Keratinocyte (primary cell): Measurements from ENCODE around the gene CCT2. TPM values are rescaled to one million over a fixed set of nuclear protein-coding genes. Genes with fewer than 3 reads are reported as not detected.

Experiments used
- DNase-seq: peaks from one replicate; pipeline ENCODE4 v3.0.0-alpha.2; 2011; ENCODE audit warnings: low read depth, missing footprints, low spot score
- FAIRE-seq: peaks from 2 replicates; lab custom pipeline; 2011; peaks lifted over from hg19 to GRCh38; lab: Jason Lieb, UNC
- H2AFZ ChIP-seq: 2 replicates; pipeline ENCODE4 v1.6.0; 2012; ENCODE audit warnings: low read length, control low read depth, inconsistent platforms; ENCODE audit not compliant: control insufficient read depth
- H3K27ac ChIP-seq: 2 replicates; pipeline ENCODE4 v1.5.1; 2011; ENCODE audit warnings: low read length; ENCODE audit not compliant: control insufficient read depth, insufficient read depth
- H3K27me3 ChIP-seq: 3 replicates; pipeline ENCODE4 v1.6.0; 2011; ENCODE audit warnings: low read length; ENCODE audit not compliant: control insufficient read depth, insufficient read depth; ENCODE audit errors: extremely low read depth
- H3K36me3 ChIP-seq, 2 experiments: 2 replicates in 1 of 2; 3 replicates in 1 of 2; pipeline ENCODE4 v1.5.1; 2011; ENCODE audit warnings: low read length in 2 of 2, mild to moderate bottlenecking in 1 of 2; ENCODE audit not compliant: control insufficient read depth in 2 of 2, insufficient read depth in 2 of 2; ENCODE audit errors: extremely low read depth in 1 of 2
- H3K4me1 ChIP-seq: 3 replicates; pipeline ENCODE4 v1.5.1; 2011; ENCODE audit warnings: low read length; ENCODE audit not compliant: control insufficient read depth, insufficient read depth; ENCODE audit errors: extremely low read depth
- H3K4me2 ChIP-seq: 3 replicates; pipeline ENCODE4 v1.6.0; 2011; ENCODE audit warnings: low read depth, low read length; ENCODE audit not compliant: control insufficient read depth, insufficient read depth; ENCODE audit errors: extremely low read depth
- H3K4me3 ChIP-seq, 3 experiments: fragments of 200-600 bp in 1 of 3; sonication (generic) in 1 of 3; 2 replicates in 2 of 3; 3 replicates in 1 of 3; pipeline ENCODE4 v1.5.1; 2011 to 2016; ENCODE audit warnings: low read length in 3 of 3, mild to moderate bottlenecking in 3 of 3, control low read depth in 2 of 3, inconsistent platforms in 1 of 3, low read depth in 1 of 3, mixed read lengths in 1 of 3, mixed run types in 1 of 3, moderate library complexity in 1 of 3; ENCODE audit not compliant: control insufficient read depth in 2 of 3, insufficient read depth in 2 of 3; ENCODE audit errors: extremely low read depth in 1 of 3
- H3K79me2 ChIP-seq: 2 replicates; pipeline ENCODE4 v1.6.0; 2012; ENCODE audit warnings: low read length; ENCODE audit not compliant: control insufficient read depth, insufficient read depth
- H3K9ac ChIP-seq: 3 replicates; pipeline ENCODE4 v1.6.0; 2011; ENCODE audit warnings: low read length; ENCODE audit not compliant: control insufficient read depth, insufficient read depth; ENCODE audit errors: extremely low read depth
- H3K9me1 ChIP-seq: 3 replicates; pipeline ENCODE4 v1.6.0; 2011; ENCODE audit warnings: low read length; ENCODE audit not compliant: control insufficient read depth, insufficient read depth; ENCODE audit errors: extremely low read depth
- H3K9me3 ChIP-seq: 2 replicates; pipeline ENCODE4 v1.5.1; 2012; ENCODE audit warnings: low read depth, low read length; ENCODE audit not compliant: control insufficient read depth
- H4K20me1 ChIP-seq: 3 replicates; pipeline ENCODE4 v1.6.0; 2011; ENCODE audit warnings: low read length; ENCODE audit not compliant: control insufficient read depth, insufficient read depth; ENCODE audit errors: extremely low read depth
- EZH2 ChIP-seq: IDR thresholded peaks from one replicate; pipeline ENCODE4 v1.6.1; 2012; ENCODE audit warnings: inconsistent platforms, mild to moderate bottlenecking, low read length, moderate library complexity
- dilution Hi-C: fragments of 300-500 bp; cut with MboI; formaldehyde crosslinking; loops from one replicate; pipeline ENCODE4 v1.7.0; 2020; ENCODE audit warnings: low sequenced_read_pairs; ENCODE audit not compliant: extremely low pct_ligation_motif_present
- polyA plus RNA-seq, 5 experiments: library from polyadenylated mRNA; depleted of rRNA in 3 of 5; stranded (reverse) in 3 of 5; stranded (forward) in 1 of 5; unstranded in 1 of 5; fragments of >200 nt; gene quantifications; 1 replicate in 1 of 5; 2 replicates in 3 of 5; 3 replicates in 1 of 5; pipeline versions ENCODE4 v1.2.1 to v1.2.3, GENCODE V29; 2011 to 2012; ENCODE audit warnings: missing spikeins in 2 of 5, low read depth in 1 of 5, low replicate concordance in 1 of 5
- TF ChIP-seq, protein P1 (sequence below), 3 experiments: IDR thresholded peaks in 1 of 3; conservative IDR thresholded peaks in 1 of 3; optimal IDR thresholded peaks in 1 of 3; 2 replicates in 2 of 3; 3 replicates in 1 of 3; pipeline versions ENCODE3 to v1.5.1; 2011; ENCODE audit warnings: low read length in 3 of 3, mild to moderate bottlenecking in 3 of 3, moderate library complexity in 2 of 3, control low read depth in 1 of 3, inconsistent platforms in 1 of 3; ENCODE audit not compliant: insufficient read depth in 2 of 3; ENCODE audit errors: extremely low read depth in 1 of 3

The CCT2 gene
- polyA plus RNA-seq, 1 donor (not counting 4 experiments of a cell fraction or from before 2014, with no cell fraction given), result 365 TPM

DNA sequence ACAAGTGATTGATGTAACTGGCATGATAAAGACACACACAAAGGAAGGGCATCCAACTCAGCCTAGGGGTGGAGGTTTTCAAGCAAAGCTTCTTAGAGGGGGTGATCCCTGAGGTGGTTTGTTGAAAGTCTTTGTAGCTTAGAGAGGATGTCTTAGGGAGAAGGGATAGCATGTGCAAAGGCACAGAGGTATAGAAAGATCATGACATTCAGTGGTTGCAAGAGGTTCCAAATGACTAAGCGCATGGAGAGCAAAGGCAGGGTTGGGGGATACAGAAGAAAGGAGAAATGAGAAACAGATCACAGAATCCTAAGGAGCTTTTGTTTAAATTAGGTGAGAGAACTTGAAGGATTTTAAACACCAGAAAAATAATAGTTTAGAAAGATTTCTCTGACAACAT lies 5.2 kb upstream of the CCT2 start:
- Histone ChIP-seq H4K20me1 (no peaks in the 10 kb centered on the region), H3K9me1 (no peaks in the 10 kb centered on the region), H3K9me3 (no peaks in the 10 kb centered on the region), H3K27ac (no peak overlapping the region), H3K27me3 (no peaks in the 10 kb centered on the region), H3K9ac (no peak overlapping the region), H2AFZ (no peak overlapping the region), H3K79me2 (no peaks in the 10 kb centered on the region), H3K4me1 (peaks cover 5% of the 10 kb centered on the region), H3K36me3 (peaks cover 5% of the 10 kb centered on the region in 2 experiments), H3K4me2 (no peak overlapping the region), H3K4me3 (no peak overlapping the region)
- no peak for TF ChIP-seq EZH2
- TF ChIP-seq, protein P1, sequence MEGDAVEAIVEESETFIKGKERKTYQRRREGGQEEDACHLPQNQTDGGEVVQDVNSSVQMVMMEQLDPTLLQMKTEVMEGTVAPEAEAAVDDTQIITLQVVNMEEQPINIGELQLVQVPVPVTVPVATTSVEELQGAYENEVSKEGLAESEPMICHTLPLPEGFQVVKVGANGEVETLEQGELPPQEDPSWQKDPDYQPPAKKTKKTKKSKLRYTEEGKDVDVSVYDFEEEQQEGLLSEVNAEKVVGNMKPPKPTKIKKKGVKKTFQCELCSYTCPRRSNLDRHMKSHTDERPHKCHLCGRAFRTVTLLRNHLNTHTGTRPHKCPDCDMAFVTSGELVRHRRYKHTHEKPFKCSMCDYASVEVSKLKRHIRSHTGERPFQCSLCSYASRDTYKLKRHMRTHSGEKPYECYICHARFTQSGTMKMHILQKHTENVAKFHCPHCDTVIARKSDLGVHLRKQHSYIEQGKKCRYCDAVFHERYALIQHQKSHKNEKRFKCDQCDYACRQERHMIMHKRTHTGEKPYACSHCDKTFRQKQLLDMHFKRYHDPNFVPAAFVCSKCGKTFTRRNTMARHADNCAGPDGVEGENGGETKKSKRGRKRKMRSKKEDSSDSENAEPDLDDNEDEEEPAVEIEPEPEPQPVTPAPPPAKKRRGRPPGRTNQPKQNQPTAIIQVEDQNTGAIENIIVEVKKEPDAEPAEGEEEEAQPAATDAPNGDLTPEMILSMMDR (optimal IDR thresholded peaks at IDR 0.05 in 1 of 3, IDR thresholded peaks at IDR 0.05 in 1 of 3, conservative IDR thresholded peaks at IDR 0.05 in 1 of 3; ENCODE audit: extremely low read depth in 1 of 3, insufficient read depth in 2 of 3, low read length in 3 of 3), result no peak
- no peak for DNase-seq
- dilution Hi-C loops, result no loop called here
- FAIRE-seq, result no peak

DNA sequence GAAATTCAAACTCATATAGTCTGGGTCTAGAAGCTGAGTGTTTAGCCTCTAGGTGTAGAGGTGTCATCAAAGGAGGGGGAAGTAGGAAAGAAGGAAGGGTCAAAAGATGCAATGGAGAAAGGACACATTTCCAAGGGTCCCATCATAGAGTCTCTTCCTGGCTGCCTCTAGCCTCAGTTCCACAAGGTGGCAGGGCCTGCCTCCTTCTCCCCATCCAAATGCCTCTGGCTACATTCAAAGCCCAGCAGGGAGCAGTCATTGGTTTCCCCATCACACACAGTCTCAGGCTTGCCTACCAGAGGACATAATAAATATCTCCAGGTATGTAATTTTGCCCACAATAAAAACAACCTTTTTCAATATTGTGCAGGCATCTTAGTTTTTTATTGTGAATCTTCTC lies 2.1 kb upstream of the CCT2 start:
- H4K20me1 ChIP-seq, result peaks cover 4% of the 10 kb centered on the region
- H3K27me3 ChIP-seq, result no peaks in the 10 kb centered on the region
- no peaks in the 10 kb centered on the region for H3K9me3 ChIP-seq
- no peak overlapping the region for H2AFZ ChIP-seq
- FAIRE-seq, result no peak
- no peak overlapping the region for H3K27ac ChIP-seq
- H3K79me2 ChIP-seq, result peaks cover 22% of the 10 kb centered on the region
- H3K4me1 ChIP-seq, result peaks cover 8% of the 10 kb centered on the region
- no peak for DNase-seq
- dilution Hi-C loops, result no loop called here
- peaks cover 1 to 7% of the 10 kb centered on the region in 2 experiments for H3K36me3 ChIP-seq
- H3K9me1 ChIP-seq, result no peaks in the 10 kb centered on the region
- H3K4me3 ChIP-seq, result no peak overlapping the region
- H3K9ac ChIP-seq, result no peak overlapping the region
- no peak overlapping the region for H3K4me2 ChIP-seq
- TF ChIP-seq EZH2, result no peak
- TF ChIP-seq, protein P1 (optimal IDR thresholded peaks at IDR 0.05 in 1 of 3, IDR thresholded peaks at IDR 0.05 in 1 of 3, conservative IDR thresholded peaks at IDR 0.05 in 1 of 3; ENCODE audit: extremely low read depth in 1 of 3, insufficient read depth in 2 of 3, low read length in 3 of 3), result peak in 2 of 3 experiments; percentile 24 to 36
